Stimulated activated CD4-positive, alpha-beta T cell treated with anti-CD3 and anti-CD28 coated beads, TNF-alpha, amount 100 ng/mL, for 1 hour (primary cell): ENCODE measurements around the gene TSTD1.
"Not testable (repeated sequence)": the region's sequence is repeated elsewhere in the genome, so short reads cannot be mapped to it uniquely, and the experiment has no call there.

ENCODE experiments used
- DNase-seq, 3 donors: peaks; one replicate each; pipeline ENCODE4 v3.0.0-alpha.2; 2020; ENCODE audit warnings: low read depth in 3 of 3, low spot score in 1 of 3

Gene TSTD1

DNA sequence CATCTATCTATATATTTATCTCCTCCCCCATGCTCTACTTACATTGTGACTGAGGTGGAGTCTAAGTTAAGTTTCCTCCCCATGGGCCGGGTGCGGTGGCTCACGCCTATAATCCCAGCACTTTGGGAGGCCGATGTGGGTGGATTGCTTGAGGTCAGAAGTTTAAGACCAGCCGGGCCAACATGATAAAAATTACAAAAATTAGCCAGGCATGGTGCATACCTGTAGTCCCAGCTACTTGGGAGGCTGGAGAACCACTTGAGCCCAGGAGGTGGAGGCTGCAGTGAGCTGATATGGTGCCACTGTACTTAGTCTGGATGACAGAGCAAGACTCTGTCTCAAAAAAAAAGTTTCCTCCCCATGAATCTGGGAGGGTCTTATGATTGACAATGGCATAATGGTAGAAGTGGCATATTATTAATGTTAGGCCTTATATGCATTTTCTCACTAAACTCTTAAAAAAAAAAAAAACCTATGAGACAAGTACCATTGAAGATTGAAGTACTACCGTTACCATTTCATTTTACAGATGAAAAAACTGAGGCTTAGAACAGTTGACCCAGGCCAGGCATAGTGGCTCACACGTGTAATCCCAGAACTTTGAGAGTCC is 29.1 kb downstream of the TSTD1 start:
- no peak for DNase-seq

DNA sequence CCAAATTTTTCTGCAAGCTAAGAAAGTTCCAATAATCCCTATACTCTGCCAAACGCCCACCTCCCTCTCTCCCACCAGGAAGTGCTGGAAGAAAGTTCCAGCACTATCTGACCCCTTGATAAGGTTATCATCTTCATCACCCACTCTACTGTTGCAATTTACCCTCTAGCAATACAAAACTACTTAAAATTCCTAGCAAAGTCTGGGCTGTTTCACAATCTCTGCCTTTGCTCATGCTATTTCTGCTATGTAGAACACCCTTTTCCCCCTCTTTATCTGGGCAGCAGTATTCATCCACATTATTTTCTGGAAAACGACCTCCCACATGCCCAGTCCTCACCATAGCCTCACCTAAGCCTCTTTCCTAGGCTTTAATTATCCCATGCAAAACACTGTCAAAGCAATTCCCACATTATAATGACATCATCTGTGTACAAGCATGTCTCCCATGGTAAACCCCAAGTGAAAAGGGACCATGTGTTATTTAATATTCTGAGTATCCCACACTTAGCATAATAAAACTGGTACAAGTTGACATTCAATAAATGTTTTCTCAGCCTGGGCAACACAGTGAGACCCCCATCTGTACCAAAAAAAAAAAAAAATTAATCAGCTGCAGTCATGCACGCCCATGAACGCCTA is 29.8 kb downstream of the TSTD1 start:
- no peak for DNase-seq

- no peak for DNase-seq
Observed at GRCh38 chr1:161007369-161007768, 31.4 kb downstream of the TSTD1 start.

DNA sequence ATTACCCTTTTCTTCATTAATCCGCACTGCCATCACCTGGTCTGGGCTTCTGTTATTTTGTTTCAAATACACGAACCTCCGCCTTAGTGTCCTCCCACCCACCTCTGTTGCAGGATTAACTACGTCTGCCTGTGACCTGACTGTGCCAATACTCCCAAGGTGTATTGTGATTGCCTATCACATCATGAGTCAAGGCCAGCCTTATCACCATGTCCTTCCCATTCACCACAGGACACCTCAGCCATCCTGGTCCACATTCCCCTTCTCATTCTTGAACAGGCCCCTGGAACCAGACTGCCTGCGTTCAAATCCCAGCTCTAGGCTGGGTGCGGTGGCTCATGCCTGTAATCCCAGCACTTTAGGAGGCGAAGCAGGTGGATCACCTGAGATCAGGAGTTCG is 32.2 kb downstream of the TSTD1 start:
- DNase-seq: no peak

DNA sequence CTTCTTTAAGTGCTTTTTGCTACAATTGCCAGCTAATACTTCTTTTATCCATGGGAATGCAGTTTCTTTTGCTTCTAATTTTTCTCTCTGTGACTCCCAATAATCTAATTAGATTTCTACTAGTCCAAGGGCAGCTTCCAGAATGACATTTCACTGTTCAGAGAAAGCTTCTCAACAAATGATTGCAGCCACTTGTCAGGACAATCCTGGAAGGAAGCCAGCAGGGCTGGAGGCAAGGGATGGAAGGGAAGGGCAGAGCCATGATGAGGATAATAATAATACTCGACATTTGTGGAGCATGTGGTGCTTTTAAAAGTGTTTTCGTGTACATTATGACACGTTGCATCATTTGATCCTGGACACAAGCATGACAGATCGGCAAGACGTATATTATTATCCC is 37.2 kb downstream of the TSTD1 start:
- no peak for DNase-seq

GRCh38 chr1:161000736-161001480 is 37.9 kb downstream of the TSTD1 start:
- no peak for DNase-seq

- no peak for DNase-seq
Observed at GRCh38 chr1:160999376-160999775, 39.4 kb downstream of the TSTD1 start.

GRCh38 chr1:160997323-160998038 is 41.3 kb downstream of the TSTD1 start:
- DNase-seq: peak in 1 of 3 donors; percentile 25

GRCh38 chr1:160996178-160996577 is 42.6 kb downstream of the TSTD1 start:
- no peak for DNase-seq

DNA sequence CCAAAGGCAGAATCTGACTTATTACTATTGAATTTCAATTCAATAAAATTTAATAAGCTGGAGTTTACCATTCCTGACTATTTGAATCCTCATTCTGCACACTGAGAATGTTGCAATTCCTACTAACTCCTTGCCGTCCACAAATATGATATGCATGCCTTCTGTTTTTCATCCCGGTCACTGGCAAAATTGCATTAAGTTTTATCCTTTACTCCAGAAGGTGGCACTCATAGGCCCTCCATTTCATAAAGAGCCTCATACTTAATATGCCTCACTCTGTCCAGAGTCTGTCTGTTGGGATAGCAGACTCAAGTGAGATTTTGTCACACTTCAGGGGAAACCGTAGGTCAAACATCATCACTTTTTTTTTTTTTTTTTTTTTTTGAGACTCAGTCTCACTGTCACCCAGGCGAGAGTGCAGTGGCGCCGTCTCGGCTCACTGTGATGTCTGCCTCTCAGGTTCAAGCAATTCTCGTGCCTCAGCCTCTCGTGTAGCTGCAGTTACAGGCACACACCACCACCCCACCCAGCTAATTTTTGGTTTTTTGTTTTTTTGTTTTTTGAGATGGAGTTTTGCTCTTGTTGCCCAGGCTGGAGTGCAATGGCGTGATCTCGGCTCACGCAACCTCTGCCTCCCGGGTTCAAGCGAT is 45.1 kb downstream of the TSTD1 start:
- no peak for DNase-seq

DNA sequence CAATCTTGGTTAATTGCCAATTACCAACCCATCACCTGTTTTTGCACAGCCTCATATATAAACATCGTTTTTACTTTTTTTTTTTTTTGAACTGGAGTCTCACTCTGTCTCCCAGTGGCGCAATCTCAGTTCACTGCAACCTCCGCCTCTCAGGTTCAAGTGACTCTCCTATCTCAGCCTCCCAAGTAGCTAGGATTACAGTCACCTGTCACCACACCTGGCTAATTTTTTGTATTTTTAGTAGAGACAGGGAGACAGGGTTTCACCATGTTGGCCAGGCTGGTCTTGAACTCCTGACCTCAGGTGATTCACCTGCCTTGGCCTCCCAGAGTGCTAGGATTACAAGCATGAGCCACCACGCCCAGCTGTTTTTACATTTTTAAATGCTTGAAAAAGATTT is 46.7 kb downstream of the TSTD1 start:
- not testable (repeated sequence) for DNase-seq
